ENCODE results near the gene CCDC142.

The CCDC142 gene, protein sequence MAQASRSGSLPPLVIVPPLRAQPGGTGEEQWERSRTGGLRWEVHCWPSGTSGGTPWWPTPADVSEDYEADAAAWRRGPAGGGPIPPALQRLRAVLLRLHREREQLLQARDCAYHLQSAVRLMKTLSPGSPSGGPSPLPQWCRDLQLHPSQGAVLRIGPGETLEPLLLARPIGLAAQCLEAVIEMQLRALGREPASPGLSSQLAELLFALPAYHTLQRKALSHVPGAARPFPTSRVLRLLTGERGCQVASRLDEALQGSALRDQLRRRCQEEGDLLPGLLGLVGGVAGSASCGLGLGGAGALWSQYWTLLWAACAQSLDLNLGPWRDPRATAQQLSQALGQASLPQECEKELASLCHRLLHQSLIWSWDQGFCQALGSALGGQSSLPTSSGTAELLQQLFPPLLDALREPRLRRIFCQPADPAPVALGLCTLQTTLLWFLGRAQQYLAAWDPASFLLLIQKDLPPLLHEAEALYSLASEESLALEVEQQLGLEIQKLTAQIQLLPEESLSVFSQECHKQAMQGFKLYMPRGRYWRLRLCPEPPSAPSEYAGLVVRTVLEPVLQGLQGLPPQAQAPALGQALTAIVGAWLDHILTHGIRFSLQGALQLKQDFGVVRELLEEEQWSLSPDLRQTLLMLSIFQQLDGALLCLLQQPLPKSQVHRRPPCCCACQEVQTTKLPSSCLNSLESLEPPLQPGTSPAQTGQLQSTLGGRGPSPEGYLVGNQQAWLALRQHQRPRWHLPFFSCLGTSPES

DNA sequence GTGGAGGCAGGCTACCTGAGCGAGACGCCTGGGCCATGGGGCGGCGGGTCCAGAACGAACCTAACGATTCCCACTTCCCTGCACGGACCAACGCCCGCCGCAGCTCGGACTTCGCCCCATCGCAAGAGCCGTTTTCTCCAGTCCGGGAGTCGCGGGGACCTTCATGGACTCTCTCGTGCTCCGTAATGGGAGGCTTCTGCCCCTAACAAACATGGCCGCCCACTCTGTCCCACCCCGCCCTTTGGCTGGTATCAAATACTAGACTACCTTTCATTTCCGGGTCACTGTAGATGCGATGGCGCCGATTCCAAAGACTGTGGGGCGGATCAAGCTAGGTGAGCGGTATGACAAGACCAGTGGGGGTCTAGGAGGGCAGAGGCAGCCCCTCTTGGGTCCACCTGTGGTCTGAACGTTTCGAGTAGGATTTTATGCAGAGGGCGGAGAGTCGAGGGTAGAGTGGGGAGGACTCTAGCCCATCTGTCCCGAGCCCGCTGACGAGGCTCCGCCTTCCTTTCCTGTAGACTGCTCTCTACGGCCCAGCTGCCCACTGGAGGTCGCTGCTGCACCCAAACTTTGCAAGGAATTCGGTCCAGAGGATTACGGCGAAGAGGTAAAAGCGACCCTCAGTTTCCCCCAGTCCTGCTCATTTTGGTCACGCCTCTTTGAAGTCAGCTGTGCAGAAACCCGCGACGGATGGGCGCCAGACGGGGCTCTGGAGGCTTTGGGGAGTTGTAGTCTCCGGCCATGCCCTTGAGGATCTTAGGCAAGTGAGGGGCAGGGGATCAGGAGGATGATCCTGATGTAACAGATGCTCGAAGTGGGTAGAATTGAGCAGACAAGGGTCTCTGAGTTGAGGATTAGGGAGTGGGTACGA, at the start of gene CCDC142, which contains the start of gene TTC31:
TSS of gene CCDC142 (minus strand) at position 198 of the 874 bp plus-strand sequence. CDS start at position 37, 161 bp downstream.
TSS of gene TTC31 (plus strand) at position 281 of the 874 bp plus-strand sequence. CDS start at position 296, 15 bp downstream.
- peak; percentile 98 for DNase-seq

DNA sequence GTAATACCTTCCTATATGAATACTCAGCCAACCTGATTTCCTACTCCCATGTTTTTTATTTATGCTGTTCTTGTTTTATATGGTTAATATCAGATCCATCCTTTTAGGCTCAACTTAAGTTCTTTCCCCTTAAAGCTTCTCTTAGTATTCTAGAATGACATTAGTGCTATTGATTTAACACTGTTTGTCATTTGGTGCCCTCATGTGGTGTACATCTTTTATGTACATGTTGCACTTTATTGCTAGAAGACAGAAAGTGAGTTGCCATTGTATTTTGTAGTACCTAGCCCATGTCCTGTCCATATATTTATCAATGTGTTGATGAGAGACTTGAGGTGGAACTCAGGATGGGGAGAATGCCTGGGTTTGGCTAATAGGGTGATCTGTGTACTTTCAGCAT, 49.4 kb upstream of the CCDC142 start:
- peak; percentile 69 for DNase-seq

DNA sequence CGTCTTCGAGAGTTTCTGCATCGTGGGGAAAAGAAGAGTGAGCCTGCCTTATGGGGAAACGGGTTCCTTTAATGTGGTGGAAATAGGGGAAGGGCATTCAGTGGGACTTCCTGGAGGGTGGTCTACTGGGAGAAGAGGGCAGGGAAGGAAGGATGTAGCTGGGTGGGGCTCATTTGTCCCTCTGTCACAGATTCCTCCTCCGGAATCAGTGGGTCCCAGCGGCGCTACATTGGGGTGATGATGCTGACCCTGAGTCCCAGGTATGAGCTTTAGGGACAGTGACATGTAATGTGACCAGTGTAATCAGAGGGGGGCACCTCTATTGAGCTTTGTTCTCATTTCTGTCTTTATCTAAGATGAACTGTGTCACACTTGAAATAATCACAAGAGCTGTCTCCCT, 48.9 kb upstream of the CCDC142 start:
- no peak for DNase-seq

DNA sequence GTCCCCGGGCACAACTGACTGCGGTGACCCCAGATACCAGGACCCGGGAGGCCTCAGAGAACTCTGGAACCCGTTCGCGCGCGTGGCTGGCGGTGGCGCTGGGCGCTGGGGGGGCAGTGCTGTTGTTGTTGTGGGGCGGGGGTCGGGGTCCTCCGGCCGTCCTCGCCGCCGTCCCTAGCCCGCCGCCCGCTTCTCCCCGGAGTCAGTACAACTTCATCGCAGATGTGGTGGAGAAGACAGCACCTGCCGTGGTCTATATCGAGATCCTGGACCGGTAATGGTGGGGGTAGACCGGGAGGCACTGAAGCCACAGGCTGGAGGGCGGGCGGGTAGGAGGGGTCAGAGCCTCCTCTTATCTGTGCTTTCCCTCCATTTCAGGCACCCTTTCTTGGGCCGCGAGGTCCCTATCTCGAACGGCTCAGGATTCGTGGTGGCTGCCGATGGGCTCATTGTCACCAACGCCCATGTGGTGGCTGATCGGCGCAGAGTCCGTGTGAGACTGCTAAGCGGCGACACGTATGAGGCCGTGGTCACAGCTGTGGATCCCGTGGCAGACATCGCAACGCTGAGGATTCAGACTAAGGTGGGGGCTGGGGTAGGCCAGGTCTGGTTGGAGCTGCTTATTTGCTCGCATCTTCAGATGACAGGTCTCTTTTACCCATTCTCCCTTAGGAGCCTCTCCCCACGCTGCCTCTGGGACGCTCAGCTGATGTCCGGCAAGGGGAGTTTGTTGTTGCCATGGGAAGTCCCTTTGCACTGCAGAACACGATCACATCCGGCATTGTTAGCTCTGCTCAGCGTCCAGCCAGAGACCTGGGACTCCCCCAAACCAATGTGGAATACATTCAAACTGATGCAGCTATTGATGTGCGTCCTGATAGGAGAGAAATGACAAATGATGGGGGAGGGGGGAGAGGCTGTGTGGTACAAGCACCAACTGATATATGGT, 47.7 kb upstream of the CCDC142 start:
- peak; percentile 79 for DNase-seq

DNA sequence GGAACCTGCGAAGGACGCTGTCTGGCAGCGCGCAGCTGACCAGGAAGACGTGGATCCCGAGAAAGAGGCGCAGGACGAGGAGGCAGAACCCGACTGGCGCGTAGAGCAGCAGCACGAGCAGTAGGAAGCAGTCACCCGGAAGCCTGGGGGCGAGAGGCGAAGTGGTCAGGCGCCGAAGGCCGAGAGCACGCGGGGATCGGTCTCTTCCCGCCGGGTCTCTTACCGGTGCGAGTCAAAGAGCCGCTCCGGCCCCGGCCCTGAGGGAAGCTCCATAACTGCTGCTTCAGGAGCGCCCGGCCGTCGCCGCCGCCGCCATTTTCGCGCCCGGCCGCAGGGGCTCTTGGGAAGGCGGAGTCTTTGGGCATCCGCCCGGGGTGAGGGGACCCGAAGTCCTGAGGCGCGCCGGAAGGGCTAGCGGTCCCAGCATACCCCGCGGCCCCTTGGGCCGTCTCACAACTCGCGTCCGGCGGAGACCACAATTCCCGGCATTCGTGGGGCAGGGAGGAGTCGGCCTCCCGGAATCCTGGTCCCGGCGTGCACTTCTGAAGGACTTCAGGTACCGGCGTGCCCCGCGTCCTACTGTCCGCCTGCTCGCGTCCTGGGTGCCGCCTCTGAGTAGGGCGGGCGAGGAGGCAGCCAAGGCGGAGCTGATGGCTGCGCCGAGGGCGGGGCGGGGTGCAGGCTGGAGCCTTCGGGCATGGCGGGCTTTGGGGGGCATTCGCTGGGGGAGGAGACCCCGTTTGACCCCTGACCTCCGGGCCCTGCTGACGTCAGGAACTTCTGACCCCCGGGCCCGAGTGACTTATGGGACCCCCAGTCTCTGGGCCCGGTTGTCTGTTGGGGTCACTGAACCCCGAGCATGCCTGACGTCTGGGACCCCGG, 46.8 kb upstream of the CCDC142 start, which contains the start of the genes AUP1 and HTRA2:
TSS of gene AUP1 (minus strand) at position 350 of the 882 bp plus-strand sequence. CDS start at position 273, 77 bp downstream.
TSS of gene HTRA2 (plus strand) at position 577 of the 882 bp plus-strand sequence. CDS start at position 651, 74 bp downstream.
- DNase-seq: peak; percentile 100

DNA sequence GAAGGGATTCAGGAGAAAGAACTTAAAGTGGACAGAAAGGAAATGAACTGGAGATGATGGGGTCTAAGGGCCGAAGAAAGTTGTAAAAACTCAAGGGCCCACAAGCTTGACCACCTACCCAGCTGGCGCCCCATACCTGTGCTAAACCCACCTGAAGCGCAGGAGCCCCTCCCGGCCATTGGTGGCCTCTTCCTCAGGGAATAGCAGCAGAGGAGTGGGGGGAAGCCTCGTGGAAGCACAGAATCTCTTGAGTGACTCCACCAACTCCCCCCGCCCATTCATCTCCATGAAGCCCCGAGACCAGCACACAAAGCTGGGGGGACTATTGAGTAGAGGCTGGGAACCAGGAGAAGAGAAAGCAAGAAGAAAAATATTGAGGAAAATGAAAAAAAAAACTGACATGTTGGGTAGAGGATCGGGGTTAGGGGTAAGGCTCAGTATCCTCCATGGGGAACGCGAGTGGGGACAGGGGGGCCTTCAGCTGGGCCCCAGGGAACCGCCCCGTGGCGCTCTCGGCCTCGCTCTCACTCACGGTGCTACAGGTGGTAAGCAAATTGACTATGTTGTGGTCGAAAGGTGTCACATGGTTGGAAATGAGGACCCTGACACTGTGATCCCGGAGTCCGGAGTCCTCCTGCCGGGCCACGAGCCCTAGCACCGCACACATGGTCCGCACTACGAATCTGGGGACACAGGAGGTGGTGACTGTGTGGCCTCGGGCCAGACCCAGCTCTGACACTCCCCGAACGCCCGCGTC, 46.0 kb upstream of the CCDC142 start:
- DNase-seq: no peak

DNA sequence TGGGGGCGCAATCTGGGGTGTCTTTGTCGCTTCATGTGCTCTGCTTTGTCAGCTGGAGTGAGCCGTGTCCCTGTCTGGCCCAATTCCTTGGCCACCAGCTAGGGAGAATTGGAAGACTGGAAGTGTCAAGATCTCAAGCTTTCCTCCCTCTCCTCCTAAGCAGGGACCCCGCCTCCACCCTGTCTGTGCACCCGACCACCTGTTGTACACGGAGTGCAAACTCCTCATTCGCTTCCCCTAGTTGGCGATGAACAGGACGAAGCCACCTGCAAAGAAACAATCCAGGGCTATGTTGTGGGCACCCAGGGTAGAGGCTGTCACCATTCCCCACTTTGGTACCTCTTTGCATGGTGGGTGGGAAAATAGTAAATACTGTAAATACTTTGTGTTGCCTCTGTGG, 44.9 kb upstream of the CCDC142 start:
- no peak for DNase-seq

DNA sequence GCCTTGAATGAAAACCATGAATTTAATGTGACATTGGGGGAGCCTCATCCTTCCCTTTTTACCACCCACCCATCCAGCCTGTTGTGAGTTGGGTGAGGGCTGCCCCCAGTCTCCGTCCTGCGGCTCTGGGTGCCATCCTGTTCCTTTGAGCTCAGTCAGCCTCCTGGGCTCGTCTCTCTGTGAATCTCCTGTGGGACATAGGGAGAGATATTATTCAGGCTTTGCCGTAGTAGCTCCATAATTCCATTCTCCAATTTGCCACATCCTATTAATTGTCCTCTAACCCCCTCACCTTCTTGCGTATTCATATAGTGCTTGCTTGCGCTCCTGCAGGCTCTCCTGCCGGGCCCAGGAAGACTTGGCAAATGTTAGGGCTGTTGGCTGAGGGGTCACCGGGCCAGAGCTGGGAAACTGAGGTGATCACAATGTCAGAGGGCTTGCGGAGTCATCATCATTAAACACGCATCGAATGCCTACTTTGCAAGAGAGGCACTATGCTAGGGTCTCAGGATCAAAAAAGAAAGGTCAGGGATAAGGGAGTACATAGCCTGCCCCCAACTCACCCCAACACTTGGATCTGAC, 43.9 kb upstream of the CCDC142 start:
- DNase-seq: no peak

DNA sequence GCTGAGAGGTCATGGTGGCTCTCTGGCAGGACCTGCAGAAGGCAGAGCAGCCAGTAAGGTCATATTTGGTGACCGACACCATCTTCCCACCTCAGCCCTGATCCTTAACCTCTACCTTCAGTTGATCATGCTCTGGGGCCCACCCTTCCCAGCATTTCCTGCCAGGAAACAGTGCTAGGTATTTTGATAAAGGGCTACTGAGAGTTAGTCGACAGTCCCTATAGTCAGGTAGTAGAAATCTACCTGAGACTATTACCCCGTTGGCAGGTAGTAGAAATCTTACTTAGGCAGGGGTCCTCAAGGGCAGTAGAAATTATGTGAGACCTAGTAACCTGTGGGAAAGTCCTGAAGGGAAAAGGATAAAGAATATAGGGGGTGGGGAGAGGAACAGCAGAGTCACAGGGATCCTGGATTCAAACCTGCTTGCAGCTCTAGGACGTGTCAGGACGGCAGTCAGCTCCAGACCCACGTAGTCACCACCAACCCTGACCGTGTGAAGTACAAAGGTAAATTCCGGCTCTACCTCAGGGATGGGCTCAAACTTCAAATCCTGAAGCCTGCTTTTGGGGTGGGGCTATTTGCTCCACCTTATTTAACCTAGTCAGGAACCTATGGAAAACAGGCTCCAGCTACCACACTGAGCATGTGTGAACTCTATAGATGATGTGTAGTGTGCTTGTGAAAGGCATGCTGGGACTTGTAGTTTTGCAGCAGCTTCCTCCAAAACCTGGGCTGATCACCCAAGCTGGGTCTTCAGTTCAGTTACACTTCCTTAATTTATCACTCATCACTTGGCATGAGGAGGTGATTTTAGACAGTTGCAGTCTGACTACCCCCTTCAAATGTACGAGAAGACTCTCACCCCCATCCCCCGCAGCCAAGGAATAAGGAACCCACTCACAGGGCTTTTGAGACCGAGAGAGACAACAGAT, 43.2 kb upstream of the CCDC142 start, which contains the start of gene DQX1:
TSS of gene DQX1 (minus strand) at position 515 of the 932 bp plus-strand sequence. CDS start at position 13, 502 bp downstream.
- DNase-seq: peak; percentile 65

DNA sequence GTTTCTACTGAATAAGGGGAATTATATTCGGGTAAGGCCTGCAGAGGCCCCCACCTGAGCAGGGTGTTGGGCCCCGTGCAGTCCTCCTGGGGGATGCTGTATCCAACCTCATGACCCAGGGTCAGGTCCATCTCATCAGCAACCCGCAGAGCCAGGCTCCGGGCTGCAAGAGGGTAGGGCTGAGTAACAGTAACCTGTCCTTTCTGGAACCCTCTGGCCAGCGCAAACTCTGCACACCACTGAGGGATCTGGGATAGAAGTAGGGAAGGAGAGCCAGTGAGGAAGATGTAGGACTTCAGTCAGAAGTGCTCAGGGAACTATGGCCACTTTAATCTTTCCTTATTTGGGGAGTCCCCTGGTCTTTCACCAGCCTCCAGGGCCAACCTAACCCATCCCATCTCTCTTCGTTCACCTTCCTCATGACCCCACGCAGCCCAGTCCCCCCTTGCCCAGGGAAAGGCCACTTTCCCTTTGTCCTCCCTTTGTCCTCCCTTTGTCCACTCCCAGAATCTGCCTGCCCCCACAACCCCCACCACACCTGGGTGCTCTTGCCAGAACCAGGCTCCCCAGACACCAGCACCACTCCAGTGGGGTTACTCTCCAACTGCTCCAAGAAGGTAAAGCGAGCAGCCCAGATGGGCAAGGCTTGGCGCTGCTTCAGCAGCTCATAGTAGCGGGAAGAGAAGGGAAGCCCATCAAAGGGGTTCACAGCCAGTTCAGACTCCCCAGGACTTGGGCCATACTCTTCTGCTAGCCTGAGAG, 42.3 kb upstream of the CCDC142 start:
- no peak for DNase-seq

DNA sequence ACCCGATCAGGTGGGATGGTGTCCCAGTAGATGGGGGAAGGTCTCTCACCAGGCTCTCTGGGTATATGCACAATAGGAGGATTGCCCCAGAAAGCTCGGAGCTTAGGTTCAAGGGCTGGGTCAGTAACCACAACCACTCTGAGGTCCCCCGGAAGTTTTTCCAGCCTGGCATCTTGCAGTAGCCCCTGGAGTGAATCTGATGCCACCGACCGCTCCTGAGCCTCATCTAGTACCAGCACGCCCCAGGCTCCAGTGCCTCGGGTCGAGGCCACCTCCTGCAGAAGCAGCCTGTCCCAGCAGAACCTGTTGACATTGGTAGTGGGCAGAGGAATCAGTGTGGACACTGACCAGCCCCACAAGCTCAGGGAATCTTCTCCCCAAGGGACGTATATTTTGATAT, 41.2 kb upstream of the CCDC142 start:
- DNase-seq: no peak

DNA sequence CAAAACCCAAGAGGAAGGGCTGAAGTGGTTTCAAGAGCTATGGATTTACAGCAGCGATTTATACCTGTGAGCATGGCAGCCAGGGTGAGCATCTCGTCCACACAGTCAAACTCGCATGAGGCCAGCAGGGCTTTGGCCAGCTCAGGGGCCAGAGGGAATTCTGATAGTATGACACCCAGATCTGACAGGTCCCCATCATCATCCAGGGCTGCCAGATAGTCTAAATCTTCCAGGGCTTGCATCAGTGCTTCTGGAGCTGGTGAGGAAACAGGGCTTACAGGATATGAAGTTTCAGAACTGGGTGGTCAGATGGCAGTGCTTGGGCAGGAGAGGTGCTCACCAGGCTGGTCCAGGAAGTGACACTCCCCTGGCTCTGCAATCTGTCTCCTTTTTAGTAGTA, 39.7 kb upstream of the CCDC142 start:
- no peak for DNase-seq

DNA sequence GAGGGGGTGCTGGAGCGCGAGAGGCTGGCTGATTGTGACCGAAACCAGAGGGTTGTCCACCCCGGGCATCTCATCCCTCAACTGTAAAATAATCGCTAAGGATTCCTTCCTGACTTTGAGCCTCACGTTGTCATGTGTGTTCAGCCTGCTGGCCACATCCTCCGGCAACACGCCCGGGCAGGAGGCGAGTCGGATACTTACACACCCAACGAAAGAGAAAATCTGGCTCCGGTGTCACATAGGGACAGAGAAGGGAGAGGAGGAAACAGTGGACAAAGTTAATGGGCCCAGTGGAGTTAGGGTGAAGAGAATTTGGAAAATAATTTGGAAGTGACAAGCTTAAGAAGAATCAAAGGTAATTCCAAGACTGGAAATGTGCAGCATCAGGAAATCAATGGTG, 33.9 kb upstream of the CCDC142 start:
- DNase-seq: no peak

DNA sequence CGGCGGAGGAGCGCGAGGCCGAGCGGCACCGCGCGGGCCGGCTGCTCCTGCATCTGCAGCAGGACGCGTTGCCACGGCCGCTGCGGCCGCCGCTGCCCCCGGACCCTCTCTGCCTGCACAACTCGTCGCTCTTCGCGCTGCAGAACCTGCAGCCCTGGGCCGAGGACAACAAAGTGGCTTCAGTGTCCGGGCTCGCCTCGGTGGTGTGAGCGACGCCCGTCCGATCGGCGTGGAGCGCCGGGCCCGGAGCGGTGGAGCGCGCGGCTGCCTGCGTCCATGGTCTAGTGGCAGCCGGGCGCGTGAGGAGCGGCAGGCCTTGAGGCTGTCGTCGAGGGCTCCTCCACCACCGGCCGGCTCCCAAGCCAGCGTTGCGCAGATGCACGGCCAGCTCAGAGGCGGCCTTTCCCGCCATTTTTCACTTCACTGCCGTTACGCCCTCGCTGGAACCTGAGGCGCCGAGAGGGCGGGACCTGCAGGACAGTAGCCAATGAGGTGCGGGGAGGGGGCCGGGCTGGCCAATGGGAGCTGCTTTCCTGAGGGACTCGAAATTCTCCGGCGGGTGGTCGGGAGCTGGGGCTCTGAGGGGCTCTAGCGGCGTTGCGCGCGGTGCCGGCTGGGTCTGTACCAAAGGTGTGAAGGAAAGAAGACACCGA, 33.3 kb upstream of the CCDC142 start:
- peak; percentile 87 for DNase-seq

DNA sequence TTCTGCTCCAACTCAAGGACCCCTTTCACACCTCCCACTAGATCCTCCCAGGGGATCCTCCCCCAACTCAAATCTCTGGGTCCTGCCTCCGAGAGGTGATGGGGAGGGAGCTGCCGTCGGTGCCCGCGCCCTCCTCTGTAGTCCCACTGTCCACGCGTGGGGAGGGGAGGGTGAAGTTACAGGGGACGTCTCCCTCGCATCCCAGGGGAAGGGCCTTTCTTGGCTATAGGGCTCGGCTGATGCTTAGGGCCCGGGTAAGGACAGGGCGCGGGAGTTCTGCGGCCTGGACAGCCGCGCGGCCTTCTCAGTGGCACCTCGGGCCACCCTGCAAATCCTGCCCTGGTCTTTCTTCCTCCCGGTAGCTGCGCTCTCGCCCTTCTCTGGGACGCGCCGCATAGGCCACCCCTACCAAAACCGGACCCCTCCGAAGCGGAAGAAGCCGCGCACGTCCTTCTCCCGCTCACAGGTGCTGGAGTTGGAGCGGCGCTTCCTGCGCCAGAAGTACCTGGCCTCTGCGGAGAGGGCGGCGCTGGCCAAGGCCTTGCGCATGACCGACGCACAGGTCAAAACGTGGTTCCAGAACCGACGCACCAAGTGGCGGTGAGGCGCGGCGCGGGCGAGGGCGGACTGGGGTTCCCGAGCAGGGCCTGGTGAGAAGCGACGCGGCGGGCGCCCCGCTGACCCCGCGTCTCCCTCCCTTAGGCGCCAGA, 32.6 kb upstream of the CCDC142 start:
- DNase-seq: peak; percentile 80

All from DMS53 (cell line).